ENCODE data around the gene SHANK1. TPM values are rescaled to one million over a fixed set of nuclear protein-coding genes. Genes with fewer than 3 reads are reported as not detected.

SHANK1 gene
- total RNA-seq, 2 donors from 2014 or later: 0.22 to 0.29 TPM

GRCh38 chr19:50708179-50708879 is 11.3 kb downstream of the SHANK1 start:
- no peak overlapping the region for H3K27ac ChIP-seq
- H3K4me3 ChIP-seq: no peak overlapping the region
- no peaks in the 10 kb centered on the region for H3K36me3 ChIP-seq
- H3K27me3 ChIP-seq: no peaks in the 10 kb centered on the region
- intact Hi-C loops (cut with DNase I): loop anchor here (5.0 kb wide), 1 partner anchor 74 kb away; no protein-coding TSS in a partner anchor
- H3K4me1 ChIP-seq: no peaks in the 10 kb centered on the region
- no peak for DNase-seq
- H3K9me3 ChIP-seq: no peaks in the 10 kb centered on the region
- TF ChIP-seq CTCF (IDR thresholded peaks at IDR 0.05): no peak
- no peak overlapping the region for H3K9ac ChIP-seq (ENCODE audit: low read depth in 2 of 2, low read length in 2 of 2)

- no peaks in the 10 kb centered on the region for H3K9me3 ChIP-seq
- no peak overlapping the region for H3K27ac ChIP-seq
- no peaks in the 10 kb centered on the region for H3K36me3 ChIP-seq
- no peaks in the 10 kb centered on the region for H3K4me1 ChIP-seq
- H3K9ac ChIP-seq (ENCODE audit: low read depth in 2 of 2, low read length in 2 of 2): no peak overlapping the region
- TF ChIP-seq CTCF (IDR thresholded peaks at IDR 0.05): no peak
- H3K27me3 ChIP-seq: no peaks in the 10 kb centered on the region
- no peak for DNase-seq
- H3K4me3 ChIP-seq: no peak overlapping the region
- intact Hi-C loops (cut with DNase I): loop anchor here (5.0 kb wide), 1 partner anchor 76 kb away; no protein-coding TSS in a partner anchor
Measured at GRCh38 chr19:50706387-50706786, 13.2 kb downstream of the SHANK1 start.

GRCh38 chr19:50705422-50706019 is 14.1 kb downstream of the SHANK1 start:
- Histone ChIP-seq H3K4me1 (no peaks in the 10 kb centered on the region), H3K27me3 (no peaks in the 10 kb centered on the region), H3K9me3 (no peaks in the 10 kb centered on the region), H3K36me3 (no peaks in the 10 kb centered on the region), H3K27ac (no peak overlapping the region), H3K9ac (ENCODE audit: low read depth in 2 of 2, low read length in 2 of 2) (no peak overlapping the region), H3K4me3 (no peak overlapping the region)
- no peak for DNase-seq
- intact Hi-C loops (cut with DNase I): loop anchor here (5.0 kb wide), 1 partner anchor 77 kb away; no protein-coding TSS in a partner anchor
- TF ChIP-seq CTCF (IDR thresholded peaks at IDR 0.05): peak; percentile 28

GRCh38 chr19:50703915-50704796 is 15.4 kb downstream of the SHANK1 start:
- Histone ChIP-seq H3K27me3 (no peaks in the 10 kb centered on the region), H3K9me3 (no peaks in the 10 kb centered on the region), H3K9ac (ENCODE audit: low read depth in 2 of 2, low read length in 2 of 2) (no peak overlapping the region), H3K4me3 (no peak overlapping the region), H3K36me3 (no peaks in the 10 kb centered on the region), H3K27ac (no peak overlapping the region), H3K4me1 (no peaks in the 10 kb centered on the region)
- TF ChIP-seq CTCF (IDR thresholded peaks at IDR 0.05): no peak
- no peak for DNase-seq
- intact Hi-C loops (cut with DNase I): no loop called here

Measured in colonic mucosa (tissue), 4 donors.